Neuronal stem cell (in vitro differentiated cells): ENCODE data around the gene PIGB.
"Not testable (repeated sequence)": the region's sequence is repeated elsewhere in the genome, so short reads cannot be mapped to it uniquely, and the experiment has no call there.

Experiments
- DNase-seq: peaks from one replicate; pipeline ENCODE4 v3.0.0-alpha.2; 2013; ENCODE audit warnings: low spot score
- H2AFZ ChIP-seq: one replicate; pipeline ENCODE4 v1.6.1; 2013; ENCODE audit warnings: mild to moderate bottlenecking, low read length, inconsistent platforms
- H2AK5ac ChIP-seq: 2 replicates; pipeline ENCODE4 v1.6.1; 2013; ENCODE audit warnings: low read depth, mild to moderate bottlenecking, inconsistent platforms, low read length, moderate library complexity, mixed read lengths
- H2BK120ac ChIP-seq: 2 replicates; pipeline ENCODE4 v1.6.1; 2013; ENCODE audit warnings: low read depth, mild to moderate bottlenecking, inconsistent platforms, low read length, moderate library complexity, mixed read lengths
- H2BK12ac ChIP-seq: one replicate; pipeline ENCODE4 v1.6.1; 2013; ENCODE audit warnings: low read length, inconsistent platforms
- H2BK15ac ChIP-seq: 2 replicates; pipeline ENCODE4 v1.6.1; 2013; ENCODE audit warnings: mild to moderate bottlenecking, low read length, inconsistent platforms, mixed read lengths
- H2BK5ac ChIP-seq: one replicate; pipeline ENCODE4 v1.6.1; 2013; ENCODE audit warnings: inconsistent platforms, mild to moderate bottlenecking, low read length, moderate library complexity
- H3K14ac ChIP-seq: one replicate; pipeline ENCODE4 v1.6.1; 2013; ENCODE audit warnings: low read length, inconsistent platforms
- H3K18ac ChIP-seq: 2 replicates; pipeline ENCODE4 v1.6.1; 2013; ENCODE audit warnings: low read length, inconsistent platforms
- H3K23ac ChIP-seq: 2 replicates; pipeline ENCODE4 v1.6.1; 2013; ENCODE audit warnings: low read depth, mild to moderate bottlenecking, mixed read lengths, low read length, inconsistent platforms; ENCODE audit not compliant: poor library complexity
- H3K27ac ChIP-seq: replicated peaks from 3 replicates; pipeline ENCODE4 v1.5.1; 2013; ENCODE audit warnings: low read length, inconsistent platforms
- H3K27me3 ChIP-seq, 3 experiments: 2 replicates each; pipeline ENCODE4 v1.6.1; 2013; ENCODE audit warnings: low read length in 3 of 3, mild to moderate bottlenecking in 2 of 3, inconsistent platforms in 1 of 3, low read depth in 1 of 3, mixed read lengths in 1 of 3, moderate library complexity in 1 of 3; ENCODE audit not compliant: control insufficient read depth in 3 of 3, insufficient read depth in 3 of 3
- H3K36me3 ChIP-seq, 2 donors: replicated peaks in 1 of 2; 2 replicates each; pipeline ENCODE4 v1.6.1; 2013; ENCODE audit warnings: low read length in 2 of 2; ENCODE audit not compliant: control insufficient read depth in 2 of 2, insufficient read depth in 2 of 2
- H3K4ac ChIP-seq: 2 replicates; pipeline ENCODE4 v1.6.1; 2013; ENCODE audit warnings: inconsistent platforms, mild to moderate bottlenecking, low read length, moderate library complexity
- H3K4me1 ChIP-seq, 2 donors: 1 replicate in 1 of 2; 2 replicates in 1 of 2; pipeline ENCODE4 v1.6.1; 2013; ENCODE audit warnings: low read length in 2 of 2, low read depth in 1 of 2; ENCODE audit not compliant: control insufficient read depth in 2 of 2, insufficient read depth in 1 of 2
- H3K4me2 ChIP-seq: one replicate; pipeline ENCODE4 v1.6.1; 2013; ENCODE audit warnings: mild to moderate bottlenecking, low read length, inconsistent platforms; ENCODE audit not compliant: insufficient read depth, poor library complexity, severe bottlenecking
- H3K4me3 ChIP-seq, 2 donors: 2 replicates each; pipeline ENCODE4 v1.5.1; 2013; ENCODE audit warnings: low read length in 2 of 2, mild to moderate bottlenecking in 2 of 2, inconsistent platforms in 1 of 2, moderate library complexity in 1 of 2
- H3K79me1 ChIP-seq: one replicate; pipeline ENCODE4 v1.6.1; 2013; ENCODE audit warnings: low read depth, mild to moderate bottlenecking, inconsistent platforms, low read length, moderate library complexity
- H3K9ac ChIP-seq: one replicate; pipeline ENCODE4 v1.6.1; 2013; ENCODE audit warnings: mild to moderate bottlenecking, low read depth, low read length, inconsistent platforms; ENCODE audit not compliant: poor library complexity
- H3K9me3 ChIP-seq, 2 donors: replicated peaks in 1 of 2; 2 replicates each; pipeline versions ENCODE3 to v1.6.1; 2013; ENCODE audit warnings: low read length in 2 of 2, mild to moderate bottlenecking in 2 of 2, inconsistent platforms in 1 of 2, low read depth in 1 of 2, mixed read lengths in 1 of 2, moderate library complexity in 1 of 2; ENCODE audit not compliant: control insufficient read depth in 2 of 2, insufficient read depth in 1 of 2
- H4K8ac ChIP-seq: one replicate; pipeline ENCODE4 v1.6.1; 2013; ENCODE audit warnings: low read depth, mild to moderate bottlenecking, inconsistent platforms, low read length, moderate library complexity
- H4K91ac ChIP-seq: one replicate; pipeline ENCODE4 v1.6.1; 2013; ENCODE audit warnings: low read length, low read depth, mild to moderate bottlenecking, inconsistent platforms; ENCODE audit not compliant: poor library complexity
- WGBS, 2 donors: extraction: QIAGEN DNeasy Blood & Tissue Kit; methylation state at CpG; one replicate each; pipeline ENCODE4 v1.1.7; 2013; ENCODE audit warnings: missing lambda C conversion rate in 2 of 2, mixed read lengths in 1 of 2; ENCODE audit not compliant: insufficient read length in 2 of 2, insufficient replicate concordance in 1 of 2; ENCODE audit errors: extremely low coverage in 2 of 2; 5-methylcytosine and 5-hydroxymethylcytosine counted together

PIGB gene

DNA sequence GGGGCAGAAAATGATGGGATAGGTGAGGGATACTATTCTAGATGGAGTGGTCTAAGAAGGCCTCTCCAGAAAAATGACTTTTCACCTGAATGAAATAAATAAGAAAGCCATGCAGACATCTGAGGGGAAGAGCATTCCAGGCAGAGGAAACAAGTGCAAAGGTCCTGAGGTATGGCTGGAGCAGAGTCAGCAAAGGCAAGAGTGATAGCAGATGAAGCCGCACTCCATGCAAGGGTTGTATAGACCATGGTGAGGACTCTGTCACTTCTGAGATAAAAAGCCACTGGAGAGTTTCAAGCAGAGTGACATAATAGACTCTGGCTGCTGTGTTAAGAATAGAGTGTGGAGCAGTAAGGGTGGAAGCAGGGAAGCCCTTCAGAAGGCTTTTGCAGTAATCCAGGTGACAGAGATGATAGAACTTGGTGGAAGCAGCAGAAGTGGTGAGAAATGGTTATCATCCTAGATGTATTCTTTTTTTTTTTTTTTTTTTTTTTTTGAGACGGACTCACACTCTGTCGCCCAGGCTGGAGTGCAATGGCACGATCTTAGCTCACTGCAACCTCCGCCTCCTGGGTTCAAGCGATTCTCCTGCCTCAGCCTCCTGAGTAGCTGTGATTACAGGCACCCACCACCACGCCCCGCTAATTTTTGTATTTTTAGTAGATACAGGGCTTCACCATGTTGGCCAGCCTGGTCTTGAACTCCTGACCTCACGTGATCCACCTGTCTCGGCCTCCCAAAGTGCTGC, 32.4 kb upstream of the PIGB start:
- not testable (repeated sequence) for H3K79me1 ChIP-seq, H3K23ac ChIP-seq, DNase-seq, H3K18ac ChIP-seq, H3K14ac ChIP-seq, H2BK5ac ChIP-seq, H3K27ac ChIP-seq, H2AFZ ChIP-seq, H2AK5ac ChIP-seq, H2BK15ac ChIP-seq, H3K4ac ChIP-seq, H3K27me3 ChIP-seq, H3K4me3 ChIP-seq, H3K4me1 ChIP-seq, H3K36me3 ChIP-seq, H3K9ac ChIP-seq, H3K4me2 ChIP-seq, H2BK120ac ChIP-seq, H3K9me3 ChIP-seq, H4K91ac ChIP-seq, H4K8ac ChIP-seq, H2BK12ac ChIP-seq
- no CpG with 5 or more reads among the region's 10 CpGs for WGBS, 2 donors

GRCh38 chr15:55288006-55288717, 30.9 kb upstream of the PIGB start:
- H3K79me1 ChIP-seq, result no peaks in the 10 kb centered on the region
- H2AK5ac ChIP-seq, result no peak overlapping the region
- H2BK120ac ChIP-seq, result no peak overlapping the region
- H3K36me3 ChIP-seq, result no peaks in the 10 kb centered on the region
- no peak overlapping the region for H2BK15ac ChIP-seq
- H3K14ac ChIP-seq, result no peak overlapping the region
- no peak overlapping the region for H2BK12ac ChIP-seq
- H3K4me3 ChIP-seq, result no peak overlapping the region
- no CpG with 5 or more reads among the region's 8 CpGs for WGBS, 2 donors
- no peak overlapping the region for H3K4me2 ChIP-seq
- H2AFZ ChIP-seq, result no peak overlapping the region
- no peak overlapping the region for H3K18ac ChIP-seq
- no peak overlapping the region for H4K91ac ChIP-seq
- H2BK5ac ChIP-seq, result no peak overlapping the region
- H3K9me3 ChIP-seq, result no peaks in the 10 kb centered on the region
- no peak overlapping the region for H4K8ac ChIP-seq
- no peaks in the 10 kb centered on the region for H3K27me3 ChIP-seq
- peaks cover 3 to 5% of the 10 kb centered on the region in 2 donors for H3K4me1 ChIP-seq
- H3K27ac ChIP-seq, result no peak overlapping the region
- no peak for DNase-seq
- H3K23ac ChIP-seq, result no peak overlapping the region
- H3K4ac ChIP-seq, result no peak overlapping the region
- H3K9ac ChIP-seq, result no peak overlapping the region

DNA sequence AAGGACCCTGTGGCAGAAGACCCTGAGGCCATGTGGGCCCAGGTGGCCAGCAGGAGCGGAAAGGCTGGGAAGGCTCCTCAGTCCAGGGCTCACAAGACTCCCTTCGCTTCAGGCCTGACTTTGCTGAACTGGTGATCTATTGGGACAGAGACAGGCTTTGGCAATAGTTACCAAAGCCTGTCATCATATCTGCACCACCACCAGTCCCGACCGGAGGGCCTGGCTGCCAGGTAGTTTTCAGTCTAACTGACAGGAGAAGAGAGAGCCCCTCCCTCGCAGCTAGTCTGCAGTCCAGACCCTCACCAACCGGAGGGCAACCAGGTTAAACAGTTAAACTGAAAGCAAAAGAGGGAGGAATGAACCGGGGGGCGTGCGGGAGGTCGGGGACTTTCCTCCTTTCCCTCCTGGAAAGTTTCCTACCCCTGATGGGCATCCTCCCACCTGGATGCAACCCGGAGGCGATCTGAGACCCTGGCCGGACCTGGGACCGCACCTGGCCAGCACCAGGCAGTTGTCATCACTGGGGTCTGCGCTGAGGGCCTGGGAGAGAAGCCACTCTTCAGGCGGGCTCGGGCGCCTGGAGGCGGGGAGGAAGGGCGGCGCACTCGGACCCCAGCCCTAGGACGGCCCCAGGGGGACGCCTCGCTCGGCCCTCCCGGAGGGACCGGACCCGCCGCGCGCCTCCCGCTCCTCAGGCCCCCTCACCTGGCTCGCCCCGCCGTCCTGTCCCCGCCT, 29.8 kb upstream of the PIGB start:
- no peaks in the 10 kb centered on the region for H3K36me3 ChIP-seq
- H3K14ac ChIP-seq, result no peak overlapping the region
- H2BK12ac ChIP-seq, result no peak overlapping the region
- H4K91ac ChIP-seq, result no peak overlapping the region
- peak overlapping the region; percentile 92 for H3K18ac ChIP-seq
- DNase-seq, result peak; percentile 37
- no peak overlapping the region for H3K27ac ChIP-seq
- no peaks in the 10 kb centered on the region for H3K27me3 ChIP-seq
- no peak overlapping the region for H2BK15ac ChIP-seq
- H3K9ac ChIP-seq, result peak overlapping the region; percentile 46
- no peak overlapping the region for H2AK5ac ChIP-seq
- H2BK5ac ChIP-seq, result no peak overlapping the region
- no peak overlapping the region for H3K4ac ChIP-seq
- H3K79me1 ChIP-seq, result no peaks in the 10 kb centered on the region
- peaks cover 3 to 5% of the 10 kb centered on the region in 2 donors for H3K4me1 ChIP-seq
- H3K9me3 ChIP-seq, result no peaks in the 10 kb centered on the region
- H2BK120ac ChIP-seq, result no peak overlapping the region
- peak overlapping the region; percentile 95 for H3K4me2 ChIP-seq
- WGBS, 2 donors, result no CpG with 5 or more reads among the region's 37 CpGs
- no peak overlapping the region for H4K8ac ChIP-seq
- H3K4me3 ChIP-seq, result peak overlapping the region; percentile 58 to 95
- H2AFZ ChIP-seq, result peak overlapping the region; percentile 91
- H3K23ac ChIP-seq, result no peak overlapping the region
